Measurements from ENCODE around the gene NPAS2.

GRCh38 chr2:100846716-100847115 is 26.8 kb downstream of the NPAS2 start:
- TF ChIP-seq FOXM1 (IDR thresholded peaks at IDR 0.05; ENCODE audit: borderline replicate concordance) (no peak), PKNOX1 (IDR thresholded peaks at IDR 0.05) (no peak), CTBP1 (IDR thresholded peaks at IDR 0.05; ENCODE audit: borderline replicate concordance) (no peak)

Data from HEK293T (cell line).